ENCODE results near the gene MIF4GD. TPM values are rescaled to one million over a fixed set of nuclear protein-coding genes. Genes with fewer than 3 reads are reported as not detected.

Gene MIF4GD
- total and polyA plus RNA-seq, 9 of the 15 experiments (the other 6 are each of a cell fraction or from before 2014, with no cell fraction given), result 11.8 to 63.8 (median 28.1) TPM

- TF ChIP-seq ZNF639 (CRISPR knock-in tag; conservative IDR thresholded peaks at IDR 0.05 in 1 of 2, IDR thresholded peaks at IDR 0.05 in 1 of 2), result no peak; a peak in 1 of 4 replicates
- peak; percentile 57 for TF ChIP-seq VEZF1 (CRISPR knock-in tag; IDR thresholded peaks at IDR 0.05)
- TF ChIP-seq TOE1 (IDR thresholded peaks at IDR 0.05; ENCODE audit: borderline replicate concordance), result peak; percentile 80; the same call in 1 of the 2 replicates
- TF ChIP-seq TOE1 (CRISPR knock-in tag; IDR thresholded peaks at IDR 0.05; ENCODE audit: borderline replicate concordance, low read depth), result no peak
- no peak for TF ChIP-seq BRF1 (IDR thresholded peaks at IDR 0.05; ENCODE audit: borderline replicate concordance, extremely low read depth, insufficient read length)
- peak; percentile 81 for TF ChIP-seq ZNF740 (CRISPR knock-in tag; IDR thresholded peaks at IDR 0.05)
- no peak for TF ChIP-seq ZNF740 (tag; IDR thresholded peaks at IDR 0.05)
- no peak for TF ChIP-seq HIVEP1 (CRISPR knock-in tag; IDR thresholded peaks at IDR 0.05)
- TF ChIP-seq EZH2 (IDR thresholded peaks at IDR 0.05; ENCODE audit: borderline replicate concordance, low read depth, low read length), result no peak
- TF ChIP-seq PML (IDR thresholded peaks at IDR 0.05; ENCODE audit: low read length), result peak; percentile 57; the same call in 1 of the 2 replicates
- peak; percentile 87 for TF ChIP-seq ELF1 (tag; IDR thresholded peaks at IDR 0.05)
- TF ChIP-seq KLF10 (CRISPR knock-in tag; IDR thresholded peaks at IDR 0.05), result no peak
- TF ChIP-seq ZBTB11 (CRISPR knock-in tag; IDR thresholded peaks at IDR 0.05), result 0 out of 6 replicates have a peak, but pooled peaks of 1 of the 3 experiments have one; percentile 28
- peak; percentile 71 for TF ChIP-seq KLF13 (tag; IDR thresholded peaks at IDR 0.05; ENCODE audit: borderline replicate concordance, low read depth)
- peak; percentile 48; the same call in 1 of the 2 replicates for TF ChIP-seq MXI1 (IDR thresholded peaks at IDR 0.05; ENCODE audit: low read depth, low read length)
- peak; percentile 85 for TF ChIP-seq HBP1 (CRISPR knock-in tag; IDR thresholded peaks at IDR 0.05)
These were observed 9.5 kb downstream of the MIF4GD start, which contains the start of the genes GGA3 and MRPS7 (continued) for GRCh38 chr17:75261336-75262111.

Data from K562 (cell line).